H4 (cell line): ENCODE results near the gene HSD17B3. TPM values are rescaled to one million over a fixed set of nuclear protein-coding genes. Genes with fewer than 3 reads are reported as not detected.
"Not testable (repeated sequence)": the region's sequence is repeated elsewhere in the genome, so short reads cannot be mapped to it uniquely, and the experiment has no call there.

Source experiments
- DNase-seq: peaks from one replicate; pipeline ENCODE4 v3.0.0-alpha.2; 2015; ENCODE audit warnings: low spot score
- total RNA-seq: library from RNA; depleted of rRNA; stranded (reverse); fragments of >200 nt; shearing (Covaris generic); gene quantifications from 2 replicates; pipeline ENCODE4 v1.2.3, GENCODE V29; 2014

Gene HSD17B3
- total RNA-seq, 1 experiment from 2014 or later: not detected

GRCh38 chr9:96306958-96307357, 5.0 kb upstream of the HSD17B3 start:
- not testable (repeated sequence) for DNase-seq

GRCh38 chr9:96305171-96305570, 3.2 kb upstream of the HSD17B3 start:
- DNase-seq: no peak

GRCh38 chr9:96304230-96304629, 2.3 kb upstream of the HSD17B3 start:
- DNase-seq: no peak

GRCh38 chr9:96299823-96300222, 2.2 kb downstream of the HSD17B3 start:
- peak; percentile 14 for DNase-seq

- no peak for DNase-seq
Measured at GRCh38 chr9:96294159-96294545, 7.8 kb downstream of the HSD17B3 start.

GRCh38 chr9:96293498-96294158, 8.3 kb downstream of the HSD17B3 start:
- no peak for DNase-seq

- DNase-seq: no peak
Measured at GRCh38 chr9:96289392-96289791, 12.6 kb downstream of the HSD17B3 start.

- no peak for DNase-seq
Measured at GRCh38 chr9:96281641-96282040, 20.3 kb downstream of the HSD17B3 start.

- no peak for DNase-seq
Measured at GRCh38 chr9:96279932-96280331, 22.0 kb downstream of the HSD17B3 start.

GRCh38 chr9:96274939-96275338, 27.0 kb downstream of the HSD17B3 start:
- DNase-seq: no peak

GRCh38 chr9:96270236-96270744, 31.7 kb downstream of the HSD17B3 start:
- no peak for DNase-seq

- no peak for DNase-seq
Measured at GRCh38 chr9:96258967-96259366, 43.0 kb downstream of the HSD17B3 start.

- DNase-seq: peak; percentile 78
Measured at GRCh38 chr9:96256800-96257199, 45.2 kb downstream of the HSD17B3 start.

- no peak for DNase-seq
Measured at GRCh38 chr9:96255698-96256097, 46.3 kb downstream of the HSD17B3 start.

- peak; percentile 18 for DNase-seq
Measured at GRCh38 chr9:96253059-96253696, 48.8 kb downstream of the HSD17B3 start.

- DNase-seq: no peak
Measured at GRCh38 chr9:96251451-96251850, 50.5 kb downstream of the HSD17B3 start.

GRCh38 chr9:96249746-96250145, 52.2 kb downstream of the HSD17B3 start:
- DNase-seq: no peak

- DNase-seq: no peak
Measured at GRCh38 chr9:96246267-96246671, 55.7 kb downstream of the HSD17B3 start.

- no peak for DNase-seq
Measured at GRCh38 chr9:96245399-96245798, 56.6 kb downstream of the HSD17B3 start.

- no peak for DNase-seq
Measured at GRCh38 chr9:96243778-96244177, 58.2 kb downstream of the HSD17B3 start.

GRCh38 chr9:96242811-96243210, 59.2 kb downstream of the HSD17B3 start:
- DNase-seq: no peak

- peak; percentile 90 for DNase-seq
Measured at GRCh38 chr9:96241391-96241809, 60.6 kb downstream of the HSD17B3 start.

GRCh38 chr9:96236854-96237550, 65.0 kb downstream of the HSD17B3 start:
- DNase-seq: no peak
